GM12873 (cell line): ENCODE results near the gene ADCY9.

ENCODE experiments used
- CTCF ChIP-seq: IDR thresholded peaks from 2 replicates; pipeline ENCODE4 v1.5.1; 2012; ENCODE audit warnings: low read depth, mild to moderate bottlenecking, moderate library complexity, low read length, control low read depth; ENCODE audit not compliant: insufficient read depth; ENCODE audit errors: missing control alignments

ADCY9 gene

GRCh38 chr16:4116325-4117249, at the start of gene ADCY9:
Gene ADCY9 (minus strand): TSS chr16:4116442. CDS start chr16:4115442, 1,000 bp downstream.
- no peak for TF ChIP-seq CTCF

- no peak for TF ChIP-seq CTCF
Observed at GRCh38 chr16:4160658-4161430, 44.6 kb upstream of the ADCY9 start.

- no peak for TF ChIP-seq CTCF
Observed at GRCh38 chr16:4159726-4160125, 43.5 kb upstream of the ADCY9 start.

GRCh38 chr16:4158143-4159093, 42.2 kb upstream of the ADCY9 start:
- TF ChIP-seq CTCF, result no peak

- TF ChIP-seq CTCF, result no peak
Observed at GRCh38 chr16:4157376-4157825, 41.2 kb upstream of the ADCY9 start.

- no peak for TF ChIP-seq CTCF
Observed at GRCh38 chr16:4152267-4152666, 36.0 kb upstream of the ADCY9 start.
